GM12878 (cell line): Measurements from ENCODE around the gene SPG7.
"Not testable (repeated sequence)": the region's sequence is repeated elsewhere in the genome, so short reads cannot be mapped to it uniquely, and the experiment has no call there.

Experiments used
- CHD2 ChIP-seq: IDR thresholded peaks from 2 replicates; pipeline ENCODE4 v1.6.1; 2011; ENCODE audit warnings: low read depth, low read length, improper control_type of control experiment, borderline replicate concordance
- CTCF ChIP-seq, 3 experiments: IDR thresholded peaks in 2 of 3; conservative IDR thresholded peaks in 1 of 3; 2 replicates each; pipeline ENCODE4 v1.5.1; 2011; ENCODE audit warnings: low read depth in 3 of 3, low read length in 3 of 3, mild to moderate bottlenecking in 3 of 3, control low read depth in 2 of 3, moderate library complexity in 2 of 3, inconsistent platforms in 1 of 3, mixed read lengths in 1 of 3; ENCODE audit not compliant: control insufficient read depth in 2 of 3, insufficient read depth in 1 of 3; ENCODE audit errors: extremely low read depth in 1 of 3
- MEF2A ChIP-seq: IDR thresholded peaks from 2 replicates; pipeline ENCODE4 v1.6.1; 2011; ENCODE audit warnings: low read depth, mild to moderate bottlenecking, low read length, moderate library complexity; ENCODE audit not compliant: insufficient read depth
- NFYB ChIP-seq: IDR thresholded peaks from 2 replicates; pipeline ENCODE4 v1.6.1; 2011; ENCODE audit warnings: low read depth, mild to moderate bottlenecking, low read length, improper control_type of control experiment, moderate library complexity; ENCODE audit not compliant: insufficient read depth
- PRDM15 ChIP-seq: fragments of 450-650 bp; formaldehyde crosslinking; IDR thresholded peaks from 2 replicates; pipeline ENCODE4 v1.4.0; 2020; ENCODE audit warnings: mild to moderate bottlenecking, moderate library complexity
- RFX5 ChIP-seq: IDR thresholded peaks from 2 replicates; pipeline ENCODE4 v1.6.1; 2011; ENCODE audit warnings: low read depth, low read length, improper control_type of control experiment
- TF ChIP-seq, protein P1 (sequence below): fragments of 450-650 bp; IDR thresholded peaks from 2 replicates; pipeline ENCODE4 v1.6.1; 2017; ENCODE audit warnings: antibody characterized with exemption, mild to moderate bottlenecking, moderate library complexity

GRCh38 chr16:89461890-89462289 is 46.3 kb upstream of the SPG7 start:
- TF ChIP-seq CTCF (IDR thresholded peaks at IDR 0.05 in 2 of 3, conservative IDR thresholded peaks at IDR 0.05 in 1 of 3; ENCODE audit: control insufficient read depth in 2 of 3, extremely low read depth in 1 of 3, insufficient read depth in 1 of 3, low read depth in 3 of 3, low read length in 3 of 3); CHD2; PRDM15; NFYB; RFX5; MEF2A: not testable (repeated sequence)
- TF ChIP-seq, protein P1, sequence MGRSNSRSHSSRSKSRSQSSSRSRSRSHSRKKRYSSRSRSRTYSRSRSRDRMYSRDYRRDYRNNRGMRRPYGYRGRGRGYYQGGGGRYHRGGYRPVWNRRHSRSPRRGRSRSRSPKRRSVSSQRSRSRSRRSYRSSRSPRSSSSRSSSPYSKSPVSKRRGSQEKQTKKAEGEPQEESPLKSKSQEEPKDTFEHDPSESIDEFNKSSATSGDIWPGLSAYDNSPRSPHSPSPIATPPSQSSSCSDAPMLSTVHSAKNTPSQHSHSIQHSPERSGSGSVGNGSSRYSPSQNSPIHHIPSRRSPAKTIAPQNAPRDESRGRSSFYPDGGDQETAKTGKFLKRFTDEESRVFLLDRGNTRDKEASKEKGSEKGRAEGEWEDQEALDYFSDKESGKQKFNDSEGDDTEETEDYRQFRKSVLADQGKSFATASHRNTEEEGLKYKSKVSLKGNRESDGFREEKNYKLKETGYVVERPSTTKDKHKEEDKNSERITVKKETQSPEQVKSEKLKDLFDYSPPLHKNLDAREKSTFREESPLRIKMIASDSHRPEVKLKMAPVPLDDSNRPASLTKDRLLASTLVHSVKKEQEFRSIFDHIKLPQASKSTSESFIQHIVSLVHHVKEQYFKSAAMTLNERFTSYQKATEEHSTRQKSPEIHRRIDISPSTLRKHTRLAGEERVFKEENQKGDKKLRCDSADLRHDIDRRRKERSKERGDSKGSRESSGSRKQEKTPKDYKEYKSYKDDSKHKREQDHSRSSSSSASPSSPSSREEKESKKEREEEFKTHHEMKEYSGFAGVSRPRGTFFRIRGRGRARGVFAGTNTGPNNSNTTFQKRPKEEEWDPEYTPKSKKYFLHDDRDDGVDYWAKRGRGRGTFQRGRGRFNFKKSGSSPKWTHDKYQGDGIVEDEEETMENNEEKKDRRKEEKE, result not testable (repeated sequence)
